HG03159 (cell line): ENCODE data around the gene GHRHR.
A peak's percentile ranks its signal among the peaks of the same experiment; 100 is the strongest.

Experiments
- ATAC-seq: cut with Tn5 transposase; IDR thresholded peaks from one replicate; pipeline ENCODE4 v1.9.1; 2021; ENCODE audit warnings: mild to moderate bottlenecking, moderate library complexity; ENCODE audit not compliant: unreplicated experiment

GHRHR gene

GRCh38 chr7:31000779-31001178 lies 37.0 kb downstream of the GHRHR start:
- no peak for ATAC-seq

- no peak for ATAC-seq
These were observed 38.5 kb downstream of the GHRHR start for GRCh38 chr7:31002256-31002655.

GRCh38 chr7:31003097-31003496 lies 39.3 kb downstream of the GHRHR start:
- no peak for ATAC-seq

GRCh38 chr7:31003721-31004120 lies 40.0 kb downstream of the GHRHR start:
- no peak for ATAC-seq

- ATAC-seq = no peak
These were observed 40.6 kb downstream of the GHRHR start for GRCh38 chr7:31004393-31004792.

- no peak for ATAC-seq
These were observed 43.1 kb downstream of the GHRHR start for GRCh38 chr7:31006857-31007256.

- ATAC-seq = no peak
These were observed 43.9 kb downstream of the GHRHR start for GRCh38 chr7:31007634-31008033.

- ATAC-seq = no peak
These were observed 51.1 kb downstream of the GHRHR start for GRCh38 chr7:31014826-31015225.

- ATAC-seq = no peak
These were observed 53.4 kb downstream of the GHRHR start for GRCh38 chr7:31017032-31017675.

GRCh38 chr7:31017721-31018120 lies 54.0 kb downstream of the GHRHR start:
- ATAC-seq = no peak

- no peak for ATAC-seq
These were observed 55.8 kb downstream of the GHRHR start for GRCh38 chr7:31019509-31019908.

- ATAC-seq = no peak
These were observed 56.4 kb downstream of the GHRHR start for GRCh38 chr7:31020161-31020560.

GRCh38 chr7:31020652-31021051 lies 56.9 kb downstream of the GHRHR start:
- ATAC-seq = no peak

GRCh38 chr7:31022117-31022516 lies 58.4 kb downstream of the GHRHR start:
- ATAC-seq = no peak

GRCh38 chr7:31022726-31023125 lies 59.0 kb downstream of the GHRHR start:
- no peak for ATAC-seq

GRCh38 chr7:31023877-31024276 lies 60.1 kb downstream of the GHRHR start:
- ATAC-seq = peak; percentile 38

GRCh38 chr7:31027161-31027965 lies 63.6 kb downstream of the GHRHR start:
- no peak for ATAC-seq

- no peak for ATAC-seq
These were observed 64.3 kb downstream of the GHRHR start for GRCh38 chr7:31028006-31028405.

GRCh38 chr7:31028417-31028992 lies 64.8 kb downstream of the GHRHR start:
- ATAC-seq = no peak
